BE2C (cell line): ENCODE results near the gene TP53TG3C. TPM values are rescaled to one million over a fixed set of nuclear protein-coding genes. Genes with fewer than 3 reads are reported as not detected.
"Not testable (repeated sequence)": the region's sequence is repeated elsewhere in the genome, so short reads cannot be mapped to it uniquely, and the experiment has no call there.

Experiments used
- DNase-seq: peaks from one replicate; pipeline ENCODE4 v3.0.0-alpha.2; 2020
- H3K27me3 ChIP-seq: fragments of 250-450 bp; sonication (Bioruptor Pico); 2 replicates; pipeline ENCODE4 v1.5.1; 2020; ENCODE audit warnings: mild to moderate bottlenecking
- H3K36me3 ChIP-seq: fragments of 250-450 bp; sonication (Bioruptor Pico); 2 replicates; pipeline ENCODE4 v1.5.1; 2020; ENCODE audit warnings: mild to moderate bottlenecking
- H3K4me1 ChIP-seq: fragments of 250-450 bp; sonication (Bioruptor Pico); 2 replicates; pipeline ENCODE4 v1.5.1; 2020
- H3K4me3 ChIP-seq: 2 replicates; pipeline ENCODE4 v1.5.1; 2011; ENCODE audit warnings: low read depth, low read length
- H3K9me3 ChIP-seq: fragments of 250-450 bp; sonication (Bioruptor Pico); 2 replicates; pipeline ENCODE4 v1.5.1; 2020
- polyA plus RNA-seq: library from polyadenylated mRNA; unstranded; fragments of >200 nt; gene quantifications from one replicate; pipeline ENCODE4 v1.2.1, GENCODE V29; 2012; ENCODE audit warnings: low read depth, missing spikeins; ENCODE audit not compliant: insufficient read length, insufficient read depth

The TP53TG3C gene, protein sequence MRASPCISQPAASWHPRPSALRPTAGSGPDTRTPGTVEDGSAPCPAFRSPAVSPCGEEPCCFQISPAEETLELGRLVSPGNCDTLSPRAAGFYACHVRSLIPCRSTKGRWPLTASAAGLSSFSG
- polyA plus RNA-seq, result 0.83 TPM

GRCh38 chr16:33193926-33194325 lies at the start of gene TP53TG3C:
TSS of gene TP53TG3C (plus strand) at chr16:33194226. CDS start at chr16:33194294, 68 bp downstream.
- not testable (repeated sequence) for H3K36me3 ChIP-seq, H3K4me1 ChIP-seq, H3K27me3 ChIP-seq, H3K9me3 ChIP-seq, H3K4me3 ChIP-seq, DNase-seq
